SK-N-SH (cell line): ENCODE data around the gene EML2.

Experiments used
- CTCF ChIP-seq: fragments of 200-600 bp; sonication (generic); IDR thresholded peaks from 2 replicates; pipeline ENCODE4 v1.6.1; 2017; ENCODE audit warnings: antibody characterized with exemption, mild to moderate bottlenecking, moderate library complexity
- EP300 ChIP-seq, 2 experiments: IDR thresholded peaks; 2 replicates each; pipeline versions ENCODE4 v1.4.0 to v1.6.1; 2012; ENCODE audit warnings: borderline replicate concordance in 1 of 2, low read depth in 1 of 2, low read length in 1 of 2
- EZH2phosphoT487 ChIP-seq: fragments of 200-600 bp; sonication (generic); IDR thresholded peaks from 2 replicates; pipeline ENCODE4 v1.6.1; 2017; ENCODE audit warnings: low read depth, mixed run types, mild to moderate bottlenecking, antibody characterized with exemption, moderate library complexity, borderline replicate concordance
- JUND ChIP-seq: IDR thresholded peaks from 2 replicates; pipeline ENCODE4 v1.4.0; 2012
- MEF2A ChIP-seq: IDR thresholded peaks from 2 replicates; pipeline ENCODE4 v1.4.0; 2012; ENCODE audit warnings: low read depth, borderline replicate concordance
- POLR2AphosphoS5 ChIP-seq: IDR thresholded peaks from 2 replicates; pipeline ENCODE4 v1.6.1; 2012; ENCODE audit warnings: low read depth, low read length
- RAD21 ChIP-seq: IDR thresholded peaks from 2 replicates; pipeline ENCODE4 v1.6.1; 2012; ENCODE audit warnings: mild to moderate bottlenecking, low read length
- REST ChIP-seq: IDR thresholded peaks from 2 replicates; pipeline ENCODE4 v1.6.1; 2012; ENCODE audit warnings: mild to moderate bottlenecking, low read depth, low read length, moderate library complexity
- TAF1 ChIP-seq: IDR thresholded peaks from 2 replicates; pipeline ENCODE4 v1.6.1; 2012; ENCODE audit warnings: low read depth, mild to moderate bottlenecking, low read length, moderate library complexity, borderline replicate concordance
- TCF12 ChIP-seq: IDR thresholded peaks from 2 replicates; pipeline ENCODE4 v1.4.0; 2012
- USF1 ChIP-seq: IDR thresholded peaks from 2 replicates; pipeline ENCODE4 v1.4.0; 2012; ENCODE audit warnings: low read depth, borderline replicate concordance
- USF2 ChIP-seq: fragments of 150-350 bp; IDR thresholded peaks from 2 replicates; pipeline ENCODE4 v1.6.1; 2017; ENCODE audit warnings: antibody characterized with exemption, low read length, low read depth, borderline replicate concordance
- YY1 ChIP-seq: IDR thresholded peaks from 2 replicates; pipeline ENCODE4 v1.4.0; 2012; ENCODE audit warnings: low read depth, mild to moderate bottlenecking
- ZBTB33 ChIP-seq: IDR thresholded peaks from 2 replicates; pipeline ENCODE4 v1.4.0; 2012; ENCODE audit warnings: low read depth, borderline replicate concordance

GRCh38 chr19:45578861-45579260 lies 60.3 kb downstream of the EML2 start:
- no peak for TF ChIP-seq CTCF
- no peak for TF ChIP-seq ZBTB33
- no peak for TF ChIP-seq USF2
- TF ChIP-seq USF1 = no peak
- no peak for TF ChIP-seq YY1
- TF ChIP-seq TAF1 = no peak
- no peak for TF ChIP-seq EZH2phosphoT487
- TF ChIP-seq POLR2AphosphoS5 = no peak
- TF ChIP-seq JUND = no peak
- TF ChIP-seq EP300 (IDR thresholded peaks at IDR 0.05; ENCODE audit: borderline replicate concordance in 1 of 2, low read depth in 1 of 2, low read length in 1 of 2) = no peak
- TF ChIP-seq RAD21 = no peak
- no peak for TF ChIP-seq MEF2A
- no peak for TF ChIP-seq REST
- no peak for TF ChIP-seq TCF12
